GM19099 (cell line): Measurements from ENCODE around the gene ADGB.

Experiments
- POLR2A ChIP-seq: IDR thresholded peaks from 3 replicates; pipeline ENCODE4 v1.6.1; 2011; ENCODE audit warnings: low read depth; ENCODE audit not compliant: insufficient read length; ENCODE audit errors: extremely low read depth

ADGB gene

GRCh38 chr6:146682919-146683318 is 84.1 kb downstream of the ADGB start:
- no peak for TF ChIP-seq POLR2A

GRCh38 chr6:146689806-146690205 is 91.0 kb downstream of the ADGB start:
- TF ChIP-seq POLR2A = no peak

- TF ChIP-seq POLR2A = no peak
Measured at GRCh38 chr6:146693342-146693741, 94.6 kb downstream of the ADGB start.

- TF ChIP-seq POLR2A = no peak
Measured at GRCh38 chr6:146697921-146698320, 99.1 kb downstream of the ADGB start.

- no peak for TF ChIP-seq POLR2A
Measured at GRCh38 chr6:146700078-146700686, 101.4 kb downstream of the ADGB start.

GRCh38 chr6:146701632-146702031 is 102.9 kb downstream of the ADGB start:
- no peak for TF ChIP-seq POLR2A

GRCh38 chr6:146709036-146709622 is 110.4 kb downstream of the ADGB start:
- TF ChIP-seq POLR2A = no peak

GRCh38 chr6:146719387-146719786 is 120.6 kb downstream of the ADGB start:
- no peak for TF ChIP-seq POLR2A

- TF ChIP-seq POLR2A = no peak
Measured at GRCh38 chr6:146739696-146740095, 140.9 kb downstream of the ADGB start.

- no peak for TF ChIP-seq POLR2A
Measured at GRCh38 chr6:146741609-146742008, 142.8 kb downstream of the ADGB start.

- TF ChIP-seq POLR2A = no peak
Measured at GRCh38 chr6:146753306-146753705, 154.5 kb downstream of the ADGB start.

GRCh38 chr6:146767632-146768031 is 168.9 kb downstream of the ADGB start:
- no peak for TF ChIP-seq POLR2A

GRCh38 chr6:146768722-146769121 is 169.9 kb downstream of the ADGB start:
- TF ChIP-seq POLR2A = no peak

- no peak for TF ChIP-seq POLR2A
Measured at GRCh38 chr6:146770275-146770964, 171.6 kb downstream of the ADGB start.

- TF ChIP-seq POLR2A = no peak
Measured at GRCh38 chr6:146770965-146771735, 172.4 kb downstream of the ADGB start.
